Measurements from ENCODE around the gene POLR2B. TPM values are rescaled to one million over a fixed set of nuclear protein-coding genes. Genes with fewer than 3 reads are reported as not detected.

POLR2B gene
- total and polyA plus RNA-seq, 2 of the 8 experiments (the other 6 are each of a cell fraction or from before 2014, with no cell fraction given), result 59.3 to 115 TPM

DNA sequence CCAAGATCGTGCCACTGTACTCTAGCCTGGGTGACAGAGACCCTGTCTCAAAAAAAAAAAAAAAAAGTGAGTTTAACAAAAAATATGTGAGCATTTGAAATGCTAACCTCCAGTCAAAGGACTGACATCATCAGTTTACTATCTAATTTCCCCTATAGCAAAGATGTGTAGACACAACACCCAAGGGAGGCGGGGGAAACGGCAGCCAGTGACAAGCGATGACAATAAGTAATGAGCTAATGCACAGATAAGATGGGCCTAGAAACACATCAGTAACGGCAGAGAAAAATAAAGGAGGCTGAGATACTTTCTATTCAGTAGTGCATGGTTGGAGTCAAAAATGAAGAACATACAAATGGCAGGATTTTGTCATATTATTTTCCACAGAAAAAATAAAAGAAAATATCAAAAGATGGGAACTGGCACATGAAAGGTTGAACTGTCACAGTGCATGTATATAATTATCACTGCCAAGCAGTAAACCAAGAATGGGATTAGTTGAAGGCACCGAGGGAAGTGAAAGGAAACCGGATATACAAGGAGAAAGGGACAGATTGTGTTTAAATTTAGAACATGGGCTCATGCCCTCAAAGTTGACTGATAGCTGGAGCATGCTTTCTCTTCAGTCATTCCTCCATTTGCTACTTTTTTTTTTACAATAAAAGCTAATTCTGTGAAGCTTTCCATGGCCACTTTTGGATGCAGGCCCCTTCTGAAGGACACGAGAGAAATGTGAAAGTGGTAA, 89.7 kb downstream of the POLR2B start (continued):
- TF ChIP-seq RXRA (IDR thresholded peaks at IDR 0.05; ENCODE audit: insufficient read depth, low read depth, low read length), result no peak
